ENCODE results near the gene RALGPS1.

DNA sequence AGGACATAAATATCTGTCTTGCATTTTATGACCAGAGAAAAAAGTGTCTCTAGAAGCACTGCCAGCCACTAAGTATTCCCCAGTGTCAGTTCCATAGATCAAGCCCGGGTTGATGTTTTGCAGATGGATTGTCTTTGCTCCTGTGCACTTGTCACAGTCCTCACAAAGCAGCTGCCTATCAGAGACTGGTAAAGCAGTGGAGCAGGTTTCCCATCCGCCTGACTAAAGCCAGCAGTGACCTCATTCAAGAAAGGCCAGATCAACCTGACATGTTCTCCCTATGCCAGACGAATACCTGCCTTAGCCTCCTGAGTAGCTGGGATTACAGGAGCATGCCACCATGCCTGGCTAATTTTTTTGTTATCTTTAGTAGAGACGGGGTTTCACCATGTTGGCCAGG lies 323.2 kb downstream of the RALGPS1 start:
- no peak for TF ChIP-seq EZH2phosphoT487 (IDR thresholded peaks at IDR 0.05; ENCODE audit: low read depth)
- no peak for TF ChIP-seq CTCF (IDR thresholded peaks at IDR 0.05; ENCODE audit: low read depth, low read length)

Measured in OCI-LY3 (cell line).